GM12801 (cell line): Measurements from ENCODE around the gene ZNF577.

Experiments used
- TF ChIP-seq, protein P1 (sequence below): IDR thresholded peaks from one replicate; pipeline ENCODE4 v1.5.1; 2011; ENCODE audit warnings: control low read depth; ENCODE audit not compliant: insufficient read length; ENCODE audit errors: extremely low read depth

Gene ZNF577

DNA sequence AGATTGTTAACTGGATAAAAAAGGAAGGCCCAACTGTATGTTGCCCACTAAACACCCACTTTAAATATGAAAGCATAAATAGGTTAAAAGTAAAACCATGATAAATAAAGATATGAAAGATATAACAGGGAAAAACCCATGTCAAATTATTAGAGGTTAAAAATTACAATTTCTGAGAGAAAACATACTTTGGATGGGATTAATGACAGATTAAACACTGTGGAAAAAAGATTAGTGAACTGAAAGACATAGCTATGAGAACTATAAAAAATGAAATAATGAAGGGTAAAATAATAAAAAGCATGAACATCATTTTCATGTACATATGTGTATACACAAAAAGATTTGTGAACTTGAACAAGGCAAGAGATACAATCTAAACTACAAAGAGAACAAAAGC is 2.2 kb upstream of the ZNF577 start:
- TF ChIP-seq, protein P1, sequence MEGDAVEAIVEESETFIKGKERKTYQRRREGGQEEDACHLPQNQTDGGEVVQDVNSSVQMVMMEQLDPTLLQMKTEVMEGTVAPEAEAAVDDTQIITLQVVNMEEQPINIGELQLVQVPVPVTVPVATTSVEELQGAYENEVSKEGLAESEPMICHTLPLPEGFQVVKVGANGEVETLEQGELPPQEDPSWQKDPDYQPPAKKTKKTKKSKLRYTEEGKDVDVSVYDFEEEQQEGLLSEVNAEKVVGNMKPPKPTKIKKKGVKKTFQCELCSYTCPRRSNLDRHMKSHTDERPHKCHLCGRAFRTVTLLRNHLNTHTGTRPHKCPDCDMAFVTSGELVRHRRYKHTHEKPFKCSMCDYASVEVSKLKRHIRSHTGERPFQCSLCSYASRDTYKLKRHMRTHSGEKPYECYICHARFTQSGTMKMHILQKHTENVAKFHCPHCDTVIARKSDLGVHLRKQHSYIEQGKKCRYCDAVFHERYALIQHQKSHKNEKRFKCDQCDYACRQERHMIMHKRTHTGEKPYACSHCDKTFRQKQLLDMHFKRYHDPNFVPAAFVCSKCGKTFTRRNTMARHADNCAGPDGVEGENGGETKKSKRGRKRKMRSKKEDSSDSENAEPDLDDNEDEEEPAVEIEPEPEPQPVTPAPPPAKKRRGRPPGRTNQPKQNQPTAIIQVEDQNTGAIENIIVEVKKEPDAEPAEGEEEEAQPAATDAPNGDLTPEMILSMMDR = no peak

DNA sequence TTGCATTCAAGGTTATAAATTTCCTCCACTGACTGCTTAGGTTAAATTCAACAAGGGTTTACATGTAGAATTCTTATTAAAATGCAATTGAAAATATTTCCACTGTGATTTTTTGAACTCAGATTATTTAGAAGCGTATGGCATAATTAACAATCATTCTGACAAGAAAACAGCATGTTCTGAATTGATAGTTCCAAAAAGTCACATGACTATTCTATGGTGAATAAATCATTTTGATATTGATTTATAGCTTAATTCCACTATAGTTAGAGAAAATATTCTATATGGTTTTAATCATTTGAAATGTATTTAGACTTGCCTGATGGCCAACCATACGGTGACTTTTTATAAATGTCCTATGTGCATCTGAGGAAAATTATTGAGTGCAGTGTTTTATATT is 3.0 kb downstream of the ZNF577 start:
- TF ChIP-seq, protein P1 = no peak

DNA sequence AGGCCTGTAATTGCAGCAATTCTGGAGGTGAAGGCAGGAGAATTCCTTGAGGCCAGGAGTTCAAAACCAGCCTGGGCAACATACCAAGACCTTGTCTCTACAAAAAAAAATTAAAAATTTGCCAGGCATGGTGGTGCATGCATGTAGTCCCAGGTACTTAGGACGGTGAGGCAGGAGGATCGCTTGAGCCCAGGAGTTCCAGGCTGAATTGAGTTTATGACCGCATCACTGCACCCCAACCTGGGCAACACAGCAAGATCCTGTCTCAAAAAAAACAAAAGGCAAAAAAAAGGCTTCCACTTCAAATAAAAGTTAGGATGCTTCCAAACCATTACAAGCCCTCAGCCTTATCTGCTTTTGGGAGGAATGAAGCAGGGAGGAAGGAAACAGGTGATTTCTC is 5.2 kb downstream of the ZNF577 start:
- TF ChIP-seq, protein P1 = no peak

DNA sequence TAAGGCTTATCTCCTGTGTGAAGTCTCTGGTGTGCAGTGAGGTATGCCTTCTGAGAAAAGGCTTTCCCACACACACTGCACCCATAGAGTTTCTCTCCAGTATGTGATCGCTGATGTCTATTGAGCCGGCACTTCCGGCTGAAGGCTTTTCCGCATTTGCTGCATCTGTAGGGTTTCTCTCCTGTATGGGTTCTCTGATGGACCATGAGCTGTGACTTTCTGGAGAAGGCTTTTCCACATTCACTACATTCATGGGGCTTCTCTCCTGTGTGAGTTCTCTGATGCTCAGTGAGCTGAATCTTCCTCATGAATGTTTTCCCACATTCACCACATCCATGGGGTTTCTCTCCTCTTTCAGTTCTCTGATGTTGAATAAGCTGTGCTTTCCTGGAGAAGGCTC is 14.7 kb downstream of the ZNF577 start:
- TF ChIP-seq, protein P1 = no peak

DNA sequence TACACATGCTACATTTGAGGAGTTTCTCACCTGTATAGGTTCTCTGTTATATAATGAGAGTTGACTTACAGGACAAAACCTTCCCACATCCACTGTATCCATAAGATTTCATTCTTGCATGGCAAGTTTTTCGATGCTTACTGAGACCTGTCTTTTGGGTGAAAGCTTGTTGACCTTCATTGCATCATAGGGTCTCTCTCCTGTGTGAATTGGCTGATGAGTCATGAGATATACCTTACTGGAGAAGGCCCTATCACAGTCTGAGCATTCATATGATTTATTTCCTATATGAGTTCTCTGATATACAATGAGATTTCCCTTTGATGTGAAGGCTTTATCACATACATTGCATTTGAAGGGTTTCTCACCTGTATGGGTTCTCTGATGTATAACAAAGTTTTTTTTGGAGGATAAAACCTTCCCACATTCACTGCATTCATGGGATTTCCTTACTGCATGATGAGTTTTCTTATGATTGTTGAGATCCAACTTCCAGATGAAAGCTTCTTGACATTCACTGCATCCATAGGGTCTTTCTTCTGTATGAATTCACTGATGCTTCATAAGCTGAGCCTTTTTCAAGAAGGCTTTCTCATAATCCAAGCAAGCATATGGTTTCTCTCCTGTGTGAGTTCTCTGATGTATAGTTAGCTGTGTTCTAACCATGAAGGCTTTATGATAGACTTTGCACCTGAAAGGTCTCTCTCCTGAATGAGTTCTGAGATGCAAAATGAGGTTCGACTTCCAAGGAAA is 25.7 kb downstream of the ZNF577 start:
- TF ChIP-seq, protein P1 = no peak

DNA sequence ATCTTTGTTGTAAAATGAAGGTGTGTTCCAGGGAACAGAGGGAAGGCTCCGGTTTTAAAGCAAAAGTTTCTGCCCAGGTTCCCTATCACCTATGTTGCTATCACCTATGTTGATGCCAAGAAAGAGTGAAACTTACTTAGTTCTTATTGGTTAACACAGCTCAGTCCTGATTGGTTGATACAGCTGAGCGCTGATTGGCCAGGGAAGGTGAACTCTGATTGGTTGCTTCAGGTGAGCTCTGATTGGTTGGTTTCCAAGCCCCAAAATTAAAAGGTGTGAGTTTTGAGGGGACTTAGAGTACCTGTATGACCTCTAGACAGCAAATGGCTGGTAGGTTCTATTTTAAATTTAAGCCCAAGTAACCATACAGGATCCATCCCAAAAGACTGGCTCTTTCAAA is 50.6 kb downstream of the ZNF577 start:
- TF ChIP-seq, protein P1 = no peak

DNA sequence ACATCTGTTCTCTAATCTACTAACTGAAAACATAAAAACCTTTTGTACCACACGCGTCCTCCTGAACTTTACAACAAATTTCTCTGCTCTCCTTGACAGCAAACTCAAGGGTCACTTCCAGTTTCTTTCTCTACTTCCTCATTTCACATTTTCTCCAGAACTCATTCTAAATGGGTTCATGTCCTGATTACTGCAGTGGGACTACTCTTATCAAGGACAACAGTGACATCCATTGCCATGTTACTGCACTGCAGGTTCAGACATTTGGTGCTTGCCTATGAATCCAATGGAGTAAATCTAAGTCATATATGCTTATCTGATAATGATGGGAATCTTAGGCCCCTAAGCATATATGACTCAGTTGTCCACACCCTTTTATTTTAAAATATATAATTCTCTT is 57.5 kb downstream of the ZNF577 start:
- TF ChIP-seq, protein P1 = no peak
